Uterus (tissue), 2 donors: ENCODE measurements around the gene EIF4E1B.

Experiments used
- POLR2A ChIP-seq, 2 donors: fragments of 450-650 bp; IDR thresholded peaks; one replicate each; pipeline ENCODE4 v1.6.1; 2016; ENCODE audit warnings: antibody characterized with exemption in 2 of 2, mild to moderate bottlenecking in 1 of 2, moderate library complexity in 1 of 2
- TF ChIP-seq, protein P1 (sequence below), 4 experiments: fragments of 200-600 bp in 2 of 4; fragments of 450-650 bp in 2 of 4; sonication (generic) in 2 of 4; IDR thresholded peaks; one replicate each; pipeline ENCODE4 v1.5.1; 2016 to 2019; ENCODE audit warnings: antibody characterized with exemption in 4 of 4, mild to moderate bottlenecking in 2 of 4, moderate library complexity in 1 of 4

GRCh38 chr5:176639208-176639607 lies 8.7 kb downstream of the EIF4E1B start:
- TF ChIP-seq POLR2A (IDR thresholded peaks at IDR 0.05) = no peak
- TF ChIP-seq, protein P1, sequence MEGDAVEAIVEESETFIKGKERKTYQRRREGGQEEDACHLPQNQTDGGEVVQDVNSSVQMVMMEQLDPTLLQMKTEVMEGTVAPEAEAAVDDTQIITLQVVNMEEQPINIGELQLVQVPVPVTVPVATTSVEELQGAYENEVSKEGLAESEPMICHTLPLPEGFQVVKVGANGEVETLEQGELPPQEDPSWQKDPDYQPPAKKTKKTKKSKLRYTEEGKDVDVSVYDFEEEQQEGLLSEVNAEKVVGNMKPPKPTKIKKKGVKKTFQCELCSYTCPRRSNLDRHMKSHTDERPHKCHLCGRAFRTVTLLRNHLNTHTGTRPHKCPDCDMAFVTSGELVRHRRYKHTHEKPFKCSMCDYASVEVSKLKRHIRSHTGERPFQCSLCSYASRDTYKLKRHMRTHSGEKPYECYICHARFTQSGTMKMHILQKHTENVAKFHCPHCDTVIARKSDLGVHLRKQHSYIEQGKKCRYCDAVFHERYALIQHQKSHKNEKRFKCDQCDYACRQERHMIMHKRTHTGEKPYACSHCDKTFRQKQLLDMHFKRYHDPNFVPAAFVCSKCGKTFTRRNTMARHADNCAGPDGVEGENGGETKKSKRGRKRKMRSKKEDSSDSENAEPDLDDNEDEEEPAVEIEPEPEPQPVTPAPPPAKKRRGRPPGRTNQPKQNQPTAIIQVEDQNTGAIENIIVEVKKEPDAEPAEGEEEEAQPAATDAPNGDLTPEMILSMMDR (IDR thresholded peaks at IDR 0.05) = no peak
